ENCODE measurements around the gene TAC4. TPM values are rescaled to one million over a fixed set of nuclear protein-coding genes. Genes with fewer than 3 reads are reported as not detected.

The TAC4 gene
- total and polyA plus RNA-seq, 2 of the 13 experiments (the other 11 are each of a cell fraction or from before 2014, with no cell fraction given) = not detected

- TF ChIP-seq ZNF292 (CRISPR knock-in tag; IDR thresholded peaks at IDR 0.05; ENCODE audit: borderline replicate concordance, low read depth) (peak; percentile 75), ETS1 (CRISPR knock-in tag; IDR thresholded peaks at IDR 0.05) (no peak), MYPOP (CRISPR knock-in tag; IDR thresholded peaks at IDR 0.05) (no peak), MIER2 (CRISPR knock-in tag; IDR thresholded peaks at IDR 0.05) (no peak), ZNF263 (CRISPR knock-in tag; IDR thresholded peaks at IDR 0.05) (no peak), ETV5 (CRISPR knock-in tag; IDR thresholded peaks at IDR 0.05; ENCODE audit: borderline replicate concordance) (peak; percentile 31; the same call in 1 of the 2 replicates), ZNF225 (CRISPR knock-in tag; IDR thresholded peaks at IDR 0.05) (no peak), ZBED4 (CRISPR knock-in tag; IDR thresholded peaks at IDR 0.05; ENCODE audit: borderline replicate concordance) (no peak), TGIF2 (CRISPR knock-in tag; IDR thresholded peaks at IDR 0.05) (no peak), ZBTB7A (CRISPR knock-in tag; IDR thresholded peaks at IDR 0.05) (peak; percentile 89), ZNF678 (CRISPR knock-in tag; IDR thresholded peaks at IDR 0.05) (no peak), HNRNPUL1 (IDR thresholded peaks at IDR 0.05; ENCODE audit: low read depth, low read length) (no peak), HMGA1 (CRISPR knock-in tag; conservative IDR thresholded peaks at IDR 0.05) (no peak), TEAD3 (CRISPR knock-in tag; optimal IDR thresholded peaks at IDR 0.05; ENCODE audit: borderline replicate concordance) (peak; percentile 60), ZNF441 (CRISPR knock-in tag; IDR thresholded peaks at IDR 0.05; ENCODE audit: borderline replicate concordance) (no peak), U2AF1 (optimal IDR thresholded peaks at IDR 0.05; ENCODE audit: low read depth, low read length) (no peak), TFE3 (CRISPR knock-in tag; IDR thresholded peaks at IDR 0.05) (no peak), ZNF281 (CRISPR knock-in tag; IDR thresholded peaks at IDR 0.05; ENCODE audit: borderline replicate concordance) (peak; percentile 87), ZBTB21 (CRISPR knock-in tag; IDR thresholded peaks at IDR 0.05) (no peak), ZNF383 (CRISPR knock-in tag; IDR thresholded peaks at IDR 0.05; ENCODE audit: borderline replicate concordance) (no peak), ZNF556 (CRISPR knock-in tag; IDR thresholded peaks at IDR 0.05; ENCODE audit: borderline replicate concordance) (no peak)
These were observed 15.0 kb upstream of the TAC4 start (continued) for GRCh38 chr17:49862781-49863331.

All from HepG2 (cell line).